CD4-positive, alpha-beta T cell (primary cell): ENCODE data around the gene GNB3. TPM values are rescaled to one million over a fixed set of nuclear protein-coding genes. Genes with fewer than 3 reads are reported as not detected.
A peak's percentile ranks its signal among the peaks of the same experiment; 100 is the strongest.

Experiments used
- ATAC-seq: fragments of 200-7000 bp; cut with Tn5 transposase; one replicate; pipeline ENCODE4 v1.10.0; 2022; ENCODE audit warnings: mild to moderate bottlenecking; ENCODE audit not compliant: poor library complexity
- CTCF ChIA-PET: fragments of 350-600 bp; sonication (Branson Sonifier 250); formaldehyde crosslinking; loops from one replicate; lab custom pipeline; 2021; ENCODE audit warnings: antibody characterized with exemption, inconsistent platforms; lab: Charles Lee
- POLR2A ChIA-PET: fragments of 350-600 bp; sonication (Branson Sonifier 250); formaldehyde crosslinking; loops from one replicate; lab custom pipeline; 2021; ENCODE audit warnings: antibody characterized with exemption, inconsistent platforms; lab: Charles Lee
- DNase-seq, 14 experiments: peaks; one replicate each; pipeline ENCODE4 v3.0.0-alpha.2; 2013 to 2020; ENCODE audit warnings: mixed read lengths in 2 of 14
- H3K27ac ChIP-seq, 2 donors: one replicate each; pipeline versions ENCODE4 v1.5.1 to v1.7.0; 2013; ENCODE audit warnings: low read length in 2 of 2, low read depth in 1 of 2, mild to moderate bottlenecking in 1 of 2
- H3K27me3 ChIP-seq, 2 experiments: 1 replicate in 1 of 2; 2 replicates in 1 of 2; pipeline versions ENCODE4 v1.6.1 to v1.7.0; 2013; ENCODE audit warnings: low read length in 2 of 2, control low read depth in 1 of 2, mild to moderate bottlenecking in 1 of 2, moderate library complexity in 1 of 2; ENCODE audit not compliant: insufficient read depth in 2 of 2, control insufficient read depth in 1 of 2
- H3K36me3 ChIP-seq: one replicate; pipeline ENCODE4 v1.6.1; 2013; ENCODE audit warnings: low read length, control low read depth; ENCODE audit not compliant: insufficient read depth
- H3K4me1 ChIP-seq: one replicate; pipeline ENCODE4 v1.6.1; 2013; ENCODE audit warnings: low read length, control low read depth; ENCODE audit not compliant: insufficient read depth
- H3K4me3 ChIP-seq: one replicate; pipeline ENCODE4 v1.5.1; 2013; ENCODE audit warnings: mild to moderate bottlenecking, low read length, moderate library complexity
- H3K9me3 ChIP-seq, 2 experiments: 1 replicate in 1 of 2; 2 replicates in 1 of 2; pipeline versions ENCODE4 v1.6.1 to v1.7.0; 2013; ENCODE audit warnings: low read length in 2 of 2, mild to moderate bottlenecking in 2 of 2, control low read depth in 1 of 2, moderate library complexity in 1 of 2; ENCODE audit not compliant: control insufficient read depth in 1 of 2, insufficient read depth in 1 of 2
- H3K27ac Mint-ChIP-seq: one replicate; pipeline ENCODE4 v1.8.0; 2020; ENCODE audit warnings: mixed read lengths
- H3K27me3 Mint-ChIP-seq: one replicate; pipeline ENCODE4 v1.8.0; 2021; ENCODE audit warnings: mixed read lengths
- H3K36me3 Mint-ChIP-seq: one replicate; pipeline ENCODE4 v1.8.0; 2021; ENCODE audit warnings: low read depth, mixed read lengths
- H3K4me1 Mint-ChIP-seq: one replicate; pipeline ENCODE4 v1.8.0; 2021; ENCODE audit warnings: low read depth, mixed read lengths
- H3K4me3 Mint-ChIP-seq: one replicate; pipeline ENCODE4 v1.8.0; 2020; ENCODE audit warnings: mild to moderate bottlenecking, mixed read lengths
- H3K9me3 Mint-ChIP-seq: one replicate; pipeline ENCODE4 v1.8.0; 2020; ENCODE audit warnings: mixed read lengths
- intact Hi-C, 2 experiments: fragments of 100-400 bp; cut with DNase I in 1 of 2; cut with micrococcal nuclease in 1 of 2; formaldehyde crosslinking; loops; one replicate each; pipeline versions ENCODE4 v1.15.1 to v1.9.0; 2023 to 2025; cut with DNase I, micrococcal nuclease
- total RNA-seq, 174 experiments: library from RNA in 2 of 174; stranded (reverse) in 2 of 174; gene quantifications; one replicate each; pipeline ENCODE4 v1.2.3 and lab custom pipeline; 2021 to 2026
- TF ChIP-seq, protein P1 (sequence below): fragments of 200-600 bp; IDR thresholded peaks from one replicate; pipeline ENCODE4 v1.8.0; 2022; ENCODE audit warnings: antibody characterized with exemption, mild to moderate bottlenecking

The GNB3 gene
- total RNA-seq, 2 experiments from 2014 or later: 0.75 to 0.85 TPM

DNA sequence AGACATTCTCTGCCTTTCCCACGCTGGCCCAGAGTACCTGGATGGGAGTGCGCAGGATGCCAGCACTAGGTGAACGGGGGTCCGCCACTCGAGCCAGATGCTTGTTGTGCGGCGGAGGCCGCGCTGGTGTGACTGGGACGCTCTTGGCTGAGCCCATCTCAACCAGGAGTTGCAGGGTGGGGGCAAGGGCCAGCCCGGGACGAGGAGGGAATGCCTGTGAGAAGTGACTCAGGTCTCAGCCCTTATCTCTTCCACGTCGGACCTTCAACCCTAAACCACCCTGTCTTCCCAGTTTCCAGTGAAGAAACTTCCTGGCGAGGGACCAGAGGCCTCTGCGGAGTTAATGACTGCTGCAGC is 10.0 kb downstream of the GNB3 start:
- H3K27ac Mint-ChIP-seq: peak overlapping the region; percentile 87
- Histone ChIP-seq H3K27me3 (no peaks in the 10 kb centered on the region), H3K4me3 (peak overlapping the region; percentile 73), H3K36me3 (peaks cover 12% of the 10 kb centered on the region), H3K27ac (no peak overlapping the region), H3K9me3 (no peaks in the 10 kb centered on the region), H3K4me1 (peaks cover 42% of the 10 kb centered on the region)
- H3K36me3 Mint-ChIP-seq: peaks cover 23% of the 10 kb centered on the region
- H3K9me3 Mint-ChIP-seq: no peaks in the 10 kb centered on the region
- H3K27me3 Mint-ChIP-seq: no peaks in the 10 kb centered on the region
- intact Hi-C loops: loop anchor here (2.0 to 5.0 kb wide), 6 partner anchors 42 to 188 kb away; partner anchors contain the start of genes EMG1 (in 2 of the 2), PHB2 (in 2 of the 2), CD4 (in 1 of the 2) and ING4 (in 1 of the 2)
- TF ChIP-seq, protein P1, sequence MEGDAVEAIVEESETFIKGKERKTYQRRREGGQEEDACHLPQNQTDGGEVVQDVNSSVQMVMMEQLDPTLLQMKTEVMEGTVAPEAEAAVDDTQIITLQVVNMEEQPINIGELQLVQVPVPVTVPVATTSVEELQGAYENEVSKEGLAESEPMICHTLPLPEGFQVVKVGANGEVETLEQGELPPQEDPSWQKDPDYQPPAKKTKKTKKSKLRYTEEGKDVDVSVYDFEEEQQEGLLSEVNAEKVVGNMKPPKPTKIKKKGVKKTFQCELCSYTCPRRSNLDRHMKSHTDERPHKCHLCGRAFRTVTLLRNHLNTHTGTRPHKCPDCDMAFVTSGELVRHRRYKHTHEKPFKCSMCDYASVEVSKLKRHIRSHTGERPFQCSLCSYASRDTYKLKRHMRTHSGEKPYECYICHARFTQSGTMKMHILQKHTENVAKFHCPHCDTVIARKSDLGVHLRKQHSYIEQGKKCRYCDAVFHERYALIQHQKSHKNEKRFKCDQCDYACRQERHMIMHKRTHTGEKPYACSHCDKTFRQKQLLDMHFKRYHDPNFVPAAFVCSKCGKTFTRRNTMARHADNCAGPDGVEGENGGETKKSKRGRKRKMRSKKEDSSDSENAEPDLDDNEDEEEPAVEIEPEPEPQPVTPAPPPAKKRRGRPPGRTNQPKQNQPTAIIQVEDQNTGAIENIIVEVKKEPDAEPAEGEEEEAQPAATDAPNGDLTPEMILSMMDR: no peak
- ChIA-PET POLR2A (interaction anchor here (1.1 to 6.6 kb wide), 17 partner anchors 10 to 237 kb away, joined by 3 to 106 read pairs (median 26); partner anchors contain the start of genes C12orf57, CD4, COPS7A and ENO2), CTCF (interaction anchor here (1.8 to 5.1 kb wide), 6 partner anchors 15 to 97 kb away, joined by 4 to 46 read pairs (median 22); partner anchors contain the start of genes C12orf57, MLF2, RNU7-1 and SPSB2)
- H3K4me3 Mint-ChIP-seq: peak overlapping the region; percentile 91
- peaks cover 27% of the 10 kb centered on the region for H3K4me1 Mint-ChIP-seq
- no peak for ATAC-seq
- DNase-seq: peak in 1 of 14 experiments; percentile 57

- Histone ChIP-seq H3K4me1 (peaks cover 42% of the 10 kb centered on the region), H3K4me3 (peak within 1 kb of the TSS; percentile 73), H3K36me3 (peaks cover 18% of the 10 kb centered on the region), H3K9me3 (no peaks in the 10 kb centered on the region), H3K27me3 (no peaks in the 10 kb centered on the region), H3K27ac (peak within 1 kb of the TSS; percentile 89 to 95)
- H3K27ac Mint-ChIP-seq: peak within 1 kb of the TSS; percentile 87
- peak; percentile 82 to 98 (median 89) for DNase-seq
- peaks cover 29% of the 10 kb centered on the region for H3K4me1 Mint-ChIP-seq
- H3K27me3 Mint-ChIP-seq: no peaks in the 10 kb centered on the region
- H3K9me3 Mint-ChIP-seq: no peaks in the 10 kb centered on the region
- CTCF ChIA-PET: interaction anchor here (1.0 to 5.1 kb wide), 10 partner anchors 16 to 167 kb away, joined by 3 to 46 read pairs (median 8); partner anchors contain the start of genes C12orf57, COPS7A, MLF2 and RNU7-1
- TF ChIP-seq, protein P1: no peak
- H3K36me3 Mint-ChIP-seq: peaks cover 29% of the 10 kb centered on the region
- peak within 1 kb of the TSS; percentile 91 for H3K4me3 Mint-ChIP-seq
- POLR2A ChIA-PET: interaction anchor here (0.6 to 6.6 kb wide), 34 partner anchors 9 to 381 kb away, joined by 3 to 106 read pairs (median 4); partner anchors contain the start of genes C12orf57, CD4, COPS7A and ENO2
- intact Hi-C loops: loop anchor here (2.0 to 5.0 kb wide), 6 partner anchors 41 to 189 kb away; partner anchors contain the start of genes EMG1 (in 2 of the 2), PHB2 (in 2 of the 2), CD4 (in 1 of the 2) and ING4 (in 1 of the 2)
- peak; percentile 42 for ATAC-seq
These were observed 10.6 kb downstream of the GNB3 start, which contains the start of gene CDCA3 for GRCh38 chr12:6851153-6851920. Gene CDCA3, minus strand, starts transcription at chr12:6851286. Its CDS starts 334 bp downstream, at chr12:6850952.
